Left lung (tissue), 10 donors: ENCODE results near the gene TUBB3. TPM values are rescaled to one million over a fixed set of nuclear protein-coding genes. Genes with fewer than 3 reads are reported as not detected.

Experiments
- ATAC-seq: fragments of 200-7000 bp; cut with Tn5 transposase; one replicate; pipeline ENCODE4 v1.9.1; 2020; ENCODE audit warnings: moderate library complexity
- DNase-seq, 4 donors: peaks; one replicate each; pipeline ENCODE4 v3.0.0-alpha.2; 2013 to 2020
- H3K27ac ChIP-seq, 2 donors: fragments of 200-600 bp; sonication (generic) in 1 of 2; one replicate each; pipeline versions ENCODE4 v1.5.0 to v1.8.0; 2020 to 2021
- H3K27me3 ChIP-seq, 2 donors: fragments of 200-600 bp; sonication (generic) in 1 of 2; one replicate each; pipeline versions ENCODE4 v1.5.0 to v1.8.0; 2020 to 2021
- H3K36me3 ChIP-seq, 2 donors: fragments of 200-600 bp; sonication (generic) in 1 of 2; one replicate each; pipeline versions ENCODE4 v1.5.0 to v1.8.0; 2020 to 2021
- H3K4me1 ChIP-seq, 2 donors: fragments of 200-600 bp; one replicate each; pipeline ENCODE4 v1.8.0; 2021
- H3K4me3 ChIP-seq, 2 donors: fragments of 200-600 bp; sonication (generic) in 1 of 2; one replicate each; pipeline versions ENCODE4 v1.5.0 to v1.8.0; 2020 to 2021; ENCODE audit warnings: mild to moderate bottlenecking in 1 of 2
- H3K9me3 ChIP-seq, 2 donors: fragments of 200-600 bp; sonication (generic) in 1 of 2; one replicate each; pipeline versions ENCODE4 v1.5.0 to v1.8.0; 2020 to 2021
- CTCF ChIP-seq, 2 donors: fragments of 200-600 bp; sonication (generic) in 1 of 2; IDR thresholded peaks; one replicate each; pipeline versions ENCODE4 v1.5.0 to v1.8.0; 2021; ENCODE audit warnings: antibody characterized with exemption in 2 of 2
- intact Hi-C, 2 donors: fragments of 100-400 bp; cut with DNase I; formaldehyde crosslinking; loops; one replicate each; pipeline versions ENCODE4 v1.11.2 to v1.14.2; 2022
- polyA plus RNA-seq, 6 donors: library from polyadenylated mRNA; unstranded; fragments of 120-200 nt; gene quantifications; one replicate each; pipeline ENCODE4 v1.2.1, GENCODE V29; 2013; ENCODE audit not compliant: insufficient read length in 6 of 6
- total RNA-seq, 2 donors: library from RNA; stranded (reverse); fragmentation: NEBNext Ultra II Directional; extraction: Animal tissue kit (Norgen Biotek cat#: 25700); gene quantifications; one replicate each; pipeline ENCODE4 v1.2.1, GENCODE V29; 2021
- donor health status: DM: no; HTN: yes; CAD: no.
- donor health status: DM: no; HTN: no; CAD: no.

The TUBB3 gene
- total and polyA plus RNA-seq, 8 donors = 2.7 to 54.2 (median 8.3) TPM

GRCh38 chr16:89906140-89907025 is 16.8 kb upstream of the TUBB3 start:
- no peak for ATAC-seq
- Histone ChIP-seq H3K27ac (no peak overlapping the region), H3K36me3 (peaks cover 0 to 72% of the 10 kb centered on the region in 2 donors), H3K4me1 (peaks cover 0 to 7% of the 10 kb centered on the region in 2 donors), H3K4me3 (no peak overlapping the region), H3K27me3 (no peaks in the 10 kb centered on the region), H3K9me3 (no peaks in the 10 kb centered on the region)
- no peak for TF ChIP-seq CTCF (IDR thresholded peaks at IDR 0.05)
- intact Hi-C loops = no loop called here
- peak in 1 of 4 donors; percentile 70 for DNase-seq

GRCh38 chr16:89907055-89907814 is 15.9 kb upstream of the TUBB3 start:
- Histone ChIP-seq H3K27ac (no peak overlapping the region), H3K4me1 (peaks cover 0 to 7% of the 10 kb centered on the region in 2 donors), H3K36me3 (peaks cover 0 to 81% of the 10 kb centered on the region in 2 donors), H3K4me3 (no peak overlapping the region), H3K27me3 (no peaks in the 10 kb centered on the region), H3K9me3 (no peaks in the 10 kb centered on the region)
- intact Hi-C loops = no loop called here
- no peak for TF ChIP-seq CTCF (IDR thresholded peaks at IDR 0.05)
- no peak for ATAC-seq
- DNase-seq = no peak

GRCh38 chr16:89908236-89908635 is 14.9 kb upstream of the TUBB3 start:
- no peaks in the 10 kb centered on the region for H3K27me3 ChIP-seq
- no peak for DNase-seq
- H3K4me3 ChIP-seq = no peak overlapping the region
- no peaks in the 10 kb centered on the region for H3K9me3 ChIP-seq
- peaks cover 0 to 7% of the 10 kb centered on the region in 2 donors for H3K4me1 ChIP-seq
- H3K27ac ChIP-seq = no peak overlapping the region
- peaks cover 0 to 83% of the 10 kb centered on the region in 2 donors for H3K36me3 ChIP-seq
- TF ChIP-seq CTCF (IDR thresholded peaks at IDR 0.05) = no peak
- ATAC-seq = no peak
- intact Hi-C loops = no loop called here

GRCh38 chr16:89909777-89910716 is 13.1 kb upstream of the TUBB3 start:
- H3K27ac ChIP-seq = no peak overlapping the region
- H3K4me1 ChIP-seq = peaks cover 0 to 7% of the 10 kb centered on the region in 2 donors
- no peaks in the 10 kb centered on the region for H3K27me3 ChIP-seq
- peak; percentile 67 to 94 for TF ChIP-seq CTCF (IDR thresholded peaks at IDR 0.05)
- H3K4me3 ChIP-seq = no peak overlapping the region
- H3K9me3 ChIP-seq = no peaks in the 10 kb centered on the region
- ATAC-seq (peak; percentile 86), DNase-seq (peak in 3 of 4 donors; percentile 56 to 92 (median 74))
- peaks cover 0 to 70% of the 10 kb centered on the region in 2 donors for H3K36me3 ChIP-seq
- intact Hi-C loops = no loop called here
